ENCODE data around the gene TTLL5. TPM values are rescaled to one million over a fixed set of nuclear protein-coding genes. Genes with fewer than 3 reads are reported as not detected.

TTLL5 gene
- total RNA-seq, 2 experiments from 2014 or later, result 19.8 to 26.4 TPM

GRCh38 chr14:75649773-75650172 lies 11.3 kb upstream of the TTLL5 start:
- Histone ChIP-seq H3K4me1 (ENCODE audit: insufficient read depth, low read length) (peaks cover 2% of the 10 kb centered on the region), H3K9me3 (ENCODE audit: control insufficient read depth in 1 of 2, insufficient read depth in 1 of 2, low read length in 2 of 2) (no peaks in the 10 kb centered on the region), H3K36me3 (ENCODE audit: insufficient read depth, low read length) (peaks cover 56% of the 10 kb centered on the region), H3K27me3 (ENCODE audit: control insufficient read depth in 1 of 2, insufficient read depth in 2 of 2, low read length in 2 of 2) (no peaks in the 10 kb centered on the region), H3K27ac (ENCODE audit: low read depth in 1 of 2, low read length in 2 of 2) (no peak overlapping the region), H3K4me3 (ENCODE audit: low read length) (no peak overlapping the region)
- H3K4me3 Mint-ChIP-seq, result no peak overlapping the region
- H3K27ac Mint-ChIP-seq, result no peak overlapping the region
- no peaks in the 10 kb centered on the region for H3K9me3 Mint-ChIP-seq
- DNase-seq, result no peak
- no peak for TF ChIP-seq CTCF (IDR thresholded peaks at IDR 0.05)
- H3K27me3 Mint-ChIP-seq, result no peaks in the 10 kb centered on the region
- intact Hi-C loops (cut with DNase I, micrococcal nuclease), result loop anchor here (5.0 to 10.0 kb wide), 2 partner anchors 135 to 517 kb away; no protein-coding TSS in a partner anchor
- CTCF ChIA-PET, result interaction anchor here (1.7 kb wide), 1 partner anchor 72 kb away, joined by 8 read pairs; no protein-coding TSS in a partner anchor
- ATAC-seq (ENCODE audit: poor library complexity), result no peak
- POLR2A ChIA-PET, result interaction anchor here (0.7 kb wide), 1 partner anchor 11 kb away, joined by 4 read pairs; the partner anchor contains the start of genes ERG28 and TTLL5
- H3K4me1 Mint-ChIP-seq (ENCODE audit: low read depth), result peaks cover 3% of the 10 kb centered on the region
- peaks cover 84% of the 10 kb centered on the region for H3K36me3 Mint-ChIP-seq (ENCODE audit: low read depth)

GRCh38 chr14:75650253-75651058 lies 10.6 kb upstream of the TTLL5 start:
- no peak overlapping the region for H3K4me3 ChIP-seq (ENCODE audit: low read length)
- no peak for DNase-seq
- H3K27ac ChIP-seq (ENCODE audit: low read depth in 1 of 2, low read length in 2 of 2), result no peak overlapping the region
- H3K36me3 ChIP-seq (ENCODE audit: insufficient read depth, low read length), result peaks cover 62% of the 10 kb centered on the region
- TF ChIP-seq CTCF (IDR thresholded peaks at IDR 0.05), result no peak
- no peak for ATAC-seq (ENCODE audit: poor library complexity)
- H3K27me3 ChIP-seq (ENCODE audit: control insufficient read depth in 1 of 2, insufficient read depth in 2 of 2, low read length in 2 of 2), result no peaks in the 10 kb centered on the region
- Mint-ChIP-seq H3K27me3 (no peaks in the 10 kb centered on the region), H3K9me3 (no peaks in the 10 kb centered on the region), H3K27ac (no peak overlapping the region), H3K4me3 (no peak overlapping the region), H3K4me1 (ENCODE audit: low read depth) (peaks cover 3% of the 10 kb centered on the region), H3K36me3 (ENCODE audit: low read depth) (peaks cover 91% of the 10 kb centered on the region)
- ChIA-PET POLR2A (no interaction called here), CTCF (interaction anchor here (1.7 kb wide), 1 partner anchor 73 kb away, joined by 8 read pairs; no protein-coding TSS in a partner anchor)
- H3K4me1 ChIP-seq (ENCODE audit: insufficient read depth, low read length), result peaks cover 2% of the 10 kb centered on the region
- intact Hi-C loops (cut with DNase I, micrococcal nuclease), result loop anchor here (5.0 to 10.0 kb wide), 2 partner anchors 136 to 518 kb away; no protein-coding TSS in a partner anchor
- H3K9me3 ChIP-seq (ENCODE audit: control insufficient read depth in 1 of 2, insufficient read depth in 1 of 2, low read length in 2 of 2), result no peaks in the 10 kb centered on the region

- H3K27ac ChIP-seq (ENCODE audit: low read depth in 1 of 2, low read length in 2 of 2), result no peak overlapping the region
- H3K4me1 Mint-ChIP-seq (ENCODE audit: low read depth), result peaks cover 14% of the 10 kb centered on the region
- H3K27ac Mint-ChIP-seq, result no peak overlapping the region
- DNase-seq, result no peak
- peaks cover 81% of the 10 kb centered on the region for H3K36me3 Mint-ChIP-seq (ENCODE audit: low read depth)
- TF ChIP-seq CTCF (IDR thresholded peaks at IDR 0.05), result no peak
- ChIA-PET POLR2A (interaction anchor here (1.6 to 3.1 kb wide), 2 partner anchors 17 to 76 kb away, joined by 4 to 23 read pairs; partner anchors contain the start of gene FLVCR2), CTCF (interaction anchor here (0.6 to 5.8 kb wide), 15 partner anchors 16 to 1925 kb away, joined by 3 to 47 read pairs (median 4); partner anchors contain the start of genes FLVCR2 and TGFB3)
- H3K4me1 ChIP-seq (ENCODE audit: insufficient read depth, low read length), result peaks cover 2% of the 10 kb centered on the region
- no peak overlapping the region for H3K4me3 ChIP-seq (ENCODE audit: low read length)
- H3K4me3 Mint-ChIP-seq, result no peak overlapping the region
- no peaks in the 10 kb centered on the region for H3K9me3 ChIP-seq (ENCODE audit: control insufficient read depth in 1 of 2, insufficient read depth in 1 of 2, low read length in 2 of 2)
- no peaks in the 10 kb centered on the region for H3K27me3 ChIP-seq (ENCODE audit: control insufficient read depth in 1 of 2, insufficient read depth in 2 of 2, low read length in 2 of 2)
- intact Hi-C loops (cut with DNase I, micrococcal nuclease), result loop anchor here (5.0 to 10.0 kb wide), 2 partner anchors 139 to 521 kb away; no protein-coding TSS in a partner anchor
- H3K36me3 ChIP-seq (ENCODE audit: insufficient read depth, low read length), result peaks cover 83% of the 10 kb centered on the region
- H3K9me3 Mint-ChIP-seq, result no peaks in the 10 kb centered on the region
- no peaks in the 10 kb centered on the region for H3K27me3 Mint-ChIP-seq
- no peak for ATAC-seq (ENCODE audit: poor library complexity)
These were observed 7.5 kb upstream of the TTLL5 start for GRCh38 chr14:75653563-75653962.

Data from CD4-positive, alpha-beta T cell (primary cell).